Measurements from ENCODE around the gene TMEM50B.
"Not testable (repeated sequence)": the region's sequence is repeated elsewhere in the genome, so short reads cannot be mapped to it uniquely, and the experiment has no call there.

TMEM50B gene

GRCh38 chr21:33452362-33452761, 27.4 kb downstream of the TMEM50B start:
- TF ChIP-seq CTCF (IDR thresholded peaks at IDR 0.05; ENCODE audit: low read depth, low read length), result no peak

GRCh38 chr21:33451634-33452071, 28.1 kb downstream of the TMEM50B start:
- no peak overlapping the region for H3K4me3 ChIP-seq (ENCODE audit: low read depth, low read length)
- TF ChIP-seq CTCF (IDR thresholded peaks at IDR 0.05; ENCODE audit: low read depth, low read length), result no peak

More at GRCh38 chr21:33452362-33452761, 27.4 kb downstream of the TMEM50B start:
- no peak overlapping the region for H3K4me3 ChIP-seq (ENCODE audit: low read depth, low read length)

GRCh38 chr21:33449616-33450015, 30.2 kb downstream of the TMEM50B start:
- no peak for TF ChIP-seq CTCF (IDR thresholded peaks at IDR 0.05; ENCODE audit: low read depth, low read length)
- no peak overlapping the region for H3K4me3 ChIP-seq (ENCODE audit: low read depth, low read length)

GRCh38 chr21:33446620-33447019, 33.2 kb downstream of the TMEM50B start:
- H3K4me3 ChIP-seq (ENCODE audit: low read depth, low read length), result not testable (repeated sequence)

- no peak overlapping the region for H3K4me3 ChIP-seq (ENCODE audit: low read depth, low read length)
- no peak for TF ChIP-seq CTCF (IDR thresholded peaks at IDR 0.05; ENCODE audit: low read depth, low read length)
These were observed 35.3 kb downstream of the TMEM50B start for GRCh38 chr21:33444499-33444898.

GRCh38 chr21:33443194-33443593, 36.6 kb downstream of the TMEM50B start:
- no peak for TF ChIP-seq CTCF (IDR thresholded peaks at IDR 0.05; ENCODE audit: low read depth, low read length)
- no peak overlapping the region for H3K4me3 ChIP-seq (ENCODE audit: low read depth, low read length)

- TF ChIP-seq CTCF (IDR thresholded peaks at IDR 0.05; ENCODE audit: low read depth, low read length), result no peak
- no peak overlapping the region for H3K4me3 ChIP-seq (ENCODE audit: low read depth, low read length)
These were observed 38.0 kb downstream of the TMEM50B start for GRCh38 chr21:33441489-33442477.
